Measurements from ENCODE around the gene RSPO1.
"Not testable (repeated sequence)": the region's sequence is repeated elsewhere in the genome, so short reads cannot be mapped to it uniquely, and the experiment has no call there.

The RSPO1 gene

DNA sequence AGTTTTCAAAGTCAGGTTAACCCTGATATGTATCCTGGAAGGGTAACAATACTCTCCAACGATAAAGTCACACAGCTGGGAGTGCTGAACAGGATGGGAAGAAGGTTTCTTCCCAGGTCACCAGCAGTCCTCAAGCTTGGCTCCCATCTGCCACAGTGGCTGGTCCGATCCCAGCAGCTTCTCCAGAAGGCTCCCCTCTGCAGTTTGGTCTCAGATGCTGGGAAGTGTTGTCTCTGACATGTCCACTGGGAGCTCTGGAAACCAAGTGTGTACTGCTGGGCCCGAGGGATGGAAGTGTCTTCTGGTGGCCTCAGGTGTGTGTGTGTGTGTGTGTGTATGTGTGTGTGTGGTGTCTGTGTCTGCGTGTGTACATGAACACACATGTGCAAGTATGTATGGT, 22.5 kb downstream of the RSPO1 start:
- no peak for DNase-seq

DNA sequence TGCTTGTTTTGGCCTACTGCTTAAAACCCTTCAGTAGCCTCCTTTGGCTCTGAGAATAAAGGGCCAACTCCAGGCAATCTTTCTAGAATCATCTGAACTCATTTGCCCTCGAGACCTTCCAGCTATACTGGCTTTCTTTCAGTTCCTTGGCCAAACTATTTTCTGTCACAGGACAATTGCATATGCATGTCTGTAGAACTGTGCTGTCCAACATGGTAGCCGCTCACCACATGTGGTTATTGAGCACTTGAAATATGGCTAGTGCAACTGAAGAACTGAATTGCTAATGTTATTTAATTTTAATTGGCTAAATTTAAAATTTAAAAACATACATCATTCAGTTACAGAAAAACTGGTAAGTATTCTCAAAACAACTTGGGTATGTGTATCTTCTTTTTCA, 24.7 kb downstream of the RSPO1 start:
- no peak for DNase-seq

DNA sequence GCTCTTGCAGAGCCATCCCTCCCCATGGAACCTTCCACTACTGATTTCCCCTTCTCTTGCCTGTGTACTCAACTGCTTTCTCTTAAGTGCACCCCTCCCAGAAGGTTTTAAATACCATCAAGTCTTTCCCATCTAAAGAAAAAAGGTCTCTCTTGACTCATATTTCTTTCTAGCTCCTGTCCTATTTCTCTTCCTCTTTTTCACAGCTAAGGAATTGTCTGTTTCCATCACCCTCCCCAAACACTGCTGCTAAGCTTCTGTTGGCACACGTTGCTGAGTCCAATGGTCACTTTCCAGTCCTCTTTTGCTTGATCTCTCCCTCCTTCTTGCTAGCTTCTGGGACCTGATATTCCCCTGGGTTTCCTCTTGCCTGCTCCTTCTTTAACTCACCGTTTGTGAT, 25.7 kb downstream of the RSPO1 start:
- DNase-seq: no peak

DNA sequence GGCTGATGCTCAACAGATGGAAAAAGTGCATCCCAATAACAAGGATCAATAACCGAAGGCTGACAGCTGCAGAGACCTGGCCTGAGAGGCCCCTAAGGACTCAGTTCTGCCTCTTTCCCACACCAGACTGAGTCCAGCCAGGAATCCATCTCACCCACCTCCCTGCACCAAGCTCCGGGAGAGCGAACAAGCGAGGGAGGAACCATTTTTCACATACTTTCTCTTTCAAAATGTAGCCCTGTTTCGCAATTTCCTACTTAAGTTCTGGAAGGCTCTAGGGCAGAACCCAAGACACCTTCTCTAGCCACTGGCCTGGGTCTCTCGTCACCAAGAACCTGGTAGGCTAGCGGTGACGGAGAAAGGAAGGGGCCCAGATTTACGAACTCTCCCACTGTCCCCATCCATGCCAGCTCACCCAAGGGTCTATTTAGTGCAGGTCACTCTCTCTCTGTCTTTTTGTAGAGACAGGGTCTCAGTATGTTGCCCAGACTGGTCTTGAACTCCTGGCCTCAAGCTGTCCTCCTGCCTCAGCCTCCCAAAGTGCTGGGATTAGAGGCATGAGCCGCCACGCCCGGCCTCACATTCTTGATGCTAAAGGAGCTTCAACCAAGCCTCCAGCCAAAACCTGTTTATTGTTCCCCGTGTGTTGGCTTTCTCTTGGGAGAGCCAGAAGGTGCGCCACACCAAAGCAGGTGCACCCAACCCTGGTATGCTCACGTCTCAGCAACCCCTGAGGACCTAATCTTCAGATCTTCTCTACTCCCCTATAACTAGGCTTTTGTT, 28.0 kb downstream of the RSPO1 start:
- DNase-seq: no peak

DNA sequence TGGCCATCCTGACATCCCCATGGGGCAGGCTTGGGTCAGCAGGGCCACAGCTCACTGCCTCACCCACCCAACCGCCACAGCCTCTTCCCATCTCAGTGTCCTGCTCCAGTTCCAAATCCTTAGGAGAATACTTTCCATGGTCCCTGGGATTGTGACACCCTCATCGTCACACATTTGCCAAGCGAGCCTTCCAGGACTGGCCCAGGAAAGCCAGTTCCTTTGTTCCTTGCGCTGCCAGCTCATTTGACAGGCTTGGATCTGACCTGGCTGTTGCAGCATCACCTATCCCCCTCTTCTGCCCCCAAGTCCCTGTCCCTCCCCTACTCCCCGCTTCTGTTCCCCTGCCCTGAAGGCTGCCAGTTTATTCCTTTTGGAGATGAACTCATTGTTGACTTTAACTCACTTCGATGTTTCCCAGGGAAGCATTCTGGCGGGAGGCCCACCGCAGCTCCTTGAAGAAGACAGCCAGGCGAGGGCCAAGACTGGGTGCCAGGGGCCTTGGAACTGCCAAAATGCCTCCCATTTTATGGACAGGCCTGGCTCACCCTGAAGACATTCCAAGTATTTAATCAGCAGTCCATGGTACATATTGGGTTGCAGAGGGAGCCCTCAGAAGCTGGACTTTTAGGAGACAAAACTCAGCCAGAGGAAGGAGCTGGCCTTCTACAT, 28.8 kb downstream of the RSPO1 start:
- no peak for DNase-seq

DNA sequence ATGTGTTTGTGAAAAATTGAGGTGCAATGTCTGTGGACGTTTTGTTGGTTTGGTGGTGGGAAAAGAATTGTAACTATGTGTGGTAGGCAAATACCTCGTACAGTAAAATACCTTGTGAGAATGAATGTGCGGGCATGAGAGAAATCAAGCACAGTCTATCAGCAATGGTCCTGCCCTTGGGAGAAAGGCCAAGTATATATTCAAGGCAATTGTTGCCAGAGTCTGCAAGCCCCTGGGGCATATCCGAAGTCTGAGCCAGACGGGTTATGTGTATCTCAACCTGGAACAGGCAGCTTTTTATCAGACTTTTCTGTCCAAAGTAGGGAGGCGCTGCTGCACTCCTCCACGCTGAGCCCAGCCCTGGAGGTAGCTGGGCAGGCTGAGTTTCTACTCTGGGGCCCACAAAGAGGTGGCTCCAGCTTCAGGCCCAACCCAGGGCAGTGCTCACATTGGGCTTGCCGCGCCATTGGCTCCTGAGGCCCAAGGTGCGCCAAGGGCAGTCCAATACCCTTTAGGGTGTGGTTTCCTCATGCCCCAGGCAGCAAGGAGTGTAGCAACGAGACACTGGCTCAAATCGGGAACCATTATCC, 29.5 kb downstream of the RSPO1 start:
- no peak for DNase-seq

DNA sequence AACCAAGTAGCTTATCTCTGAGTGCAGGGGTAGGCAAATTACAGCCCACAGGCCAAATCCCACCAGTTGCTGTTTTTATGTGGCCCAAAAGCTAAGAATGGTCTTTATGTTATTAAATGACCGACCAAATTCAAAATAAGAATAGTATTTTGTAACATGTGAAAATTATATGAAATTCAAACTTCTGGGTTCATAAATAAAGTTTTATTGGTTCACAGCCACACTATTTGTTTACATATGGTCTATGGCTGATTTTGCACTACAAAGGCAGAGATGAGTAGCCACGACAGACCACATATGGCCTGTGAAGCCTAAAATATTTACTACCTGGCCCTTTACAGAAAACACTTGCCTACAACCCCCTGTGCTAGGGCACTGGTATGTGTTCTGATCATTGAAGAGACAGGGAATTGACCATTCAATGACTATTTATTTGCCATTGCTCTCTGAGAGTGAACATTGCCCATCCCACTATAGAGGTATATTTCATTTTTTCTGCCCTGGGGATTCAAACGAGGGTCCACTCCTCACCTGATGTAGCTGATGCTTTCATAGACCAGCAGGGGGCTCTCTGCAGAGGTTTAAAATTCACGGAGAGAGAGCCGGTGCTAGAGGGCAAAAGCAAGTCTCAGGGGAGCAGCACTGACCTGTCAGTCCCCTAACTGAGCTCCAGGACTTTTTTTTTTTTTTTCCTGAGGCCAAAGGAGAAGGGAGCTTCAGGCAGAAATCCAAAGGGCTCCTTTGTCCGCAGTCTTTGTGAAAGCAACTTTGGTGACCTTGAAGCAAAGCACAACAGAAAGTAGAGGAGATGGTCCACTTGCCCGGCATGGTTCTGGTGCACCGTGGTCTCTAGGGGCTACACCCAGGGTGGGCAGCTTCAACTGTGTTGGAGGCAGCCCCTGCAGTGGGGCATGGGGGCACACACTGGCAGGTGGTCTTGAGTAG, 31.7 kb downstream of the RSPO1 start:
- DNase-seq: no peak

DNA sequence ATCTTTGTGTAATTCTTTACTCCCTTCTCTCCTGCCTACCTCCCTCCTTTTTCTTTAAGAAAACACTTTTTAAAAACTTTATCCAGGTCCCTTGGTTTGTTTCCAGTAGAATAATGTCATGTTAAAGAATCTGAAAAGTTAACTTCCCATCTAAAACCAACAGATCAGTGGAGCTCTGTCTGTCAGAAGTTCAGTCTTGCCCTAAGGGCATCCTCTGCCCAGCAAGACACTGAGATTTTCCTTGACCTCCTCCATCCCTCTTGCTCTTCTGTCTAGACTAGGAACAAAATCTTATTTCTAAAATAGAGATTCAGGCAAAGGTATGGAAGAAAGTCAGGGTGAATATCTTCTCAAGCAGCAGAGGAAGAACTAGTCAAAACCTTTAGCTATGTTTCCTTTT, 33.3 kb downstream of the RSPO1 start:
- no peak for DNase-seq

DNA sequence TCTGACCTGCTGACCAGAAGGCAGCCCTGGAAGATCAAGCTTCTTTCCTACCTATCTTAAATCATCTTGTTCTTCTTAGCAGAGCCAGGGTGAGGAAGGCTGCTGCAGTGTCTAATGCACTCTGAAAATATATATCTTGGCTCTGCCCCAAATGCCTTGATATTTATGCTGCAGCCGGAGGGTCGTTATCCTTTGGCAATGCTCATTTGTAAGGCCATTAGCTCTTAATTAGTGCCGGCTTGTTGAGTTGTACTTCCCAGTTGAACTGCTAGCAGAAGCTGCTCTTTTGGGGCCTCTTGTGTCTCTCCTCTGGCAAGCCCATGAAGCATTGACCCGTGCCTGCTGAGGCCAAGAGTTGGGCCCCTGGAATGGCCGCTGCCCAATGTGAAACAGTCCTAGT, 34.8 kb downstream of the RSPO1 start:
- no peak for DNase-seq

DNA sequence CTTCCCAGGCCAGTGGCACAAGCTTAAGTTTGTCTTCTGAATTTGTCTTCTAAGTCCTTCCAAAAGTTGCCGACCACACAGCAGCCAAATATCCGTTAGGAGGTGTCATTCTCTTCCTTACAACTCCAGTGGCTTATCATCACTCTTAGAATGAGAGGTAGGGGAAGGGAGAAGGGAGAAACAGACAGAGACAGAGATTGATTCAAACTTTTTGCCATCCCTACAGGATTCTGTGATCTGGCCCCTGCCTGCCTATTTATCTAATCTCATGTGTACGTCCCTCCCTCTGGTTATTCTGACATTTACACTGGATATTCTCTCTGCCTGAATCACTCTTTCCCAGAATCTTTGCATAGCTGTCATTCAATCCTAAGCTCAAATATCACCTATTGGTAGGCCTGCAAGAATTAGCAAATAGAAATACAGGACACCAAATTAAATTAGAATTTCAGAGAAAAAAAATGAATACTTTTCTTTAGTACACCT, 38.5 kb downstream of the RSPO1 start:
- no peak for DNase-seq

DNA sequence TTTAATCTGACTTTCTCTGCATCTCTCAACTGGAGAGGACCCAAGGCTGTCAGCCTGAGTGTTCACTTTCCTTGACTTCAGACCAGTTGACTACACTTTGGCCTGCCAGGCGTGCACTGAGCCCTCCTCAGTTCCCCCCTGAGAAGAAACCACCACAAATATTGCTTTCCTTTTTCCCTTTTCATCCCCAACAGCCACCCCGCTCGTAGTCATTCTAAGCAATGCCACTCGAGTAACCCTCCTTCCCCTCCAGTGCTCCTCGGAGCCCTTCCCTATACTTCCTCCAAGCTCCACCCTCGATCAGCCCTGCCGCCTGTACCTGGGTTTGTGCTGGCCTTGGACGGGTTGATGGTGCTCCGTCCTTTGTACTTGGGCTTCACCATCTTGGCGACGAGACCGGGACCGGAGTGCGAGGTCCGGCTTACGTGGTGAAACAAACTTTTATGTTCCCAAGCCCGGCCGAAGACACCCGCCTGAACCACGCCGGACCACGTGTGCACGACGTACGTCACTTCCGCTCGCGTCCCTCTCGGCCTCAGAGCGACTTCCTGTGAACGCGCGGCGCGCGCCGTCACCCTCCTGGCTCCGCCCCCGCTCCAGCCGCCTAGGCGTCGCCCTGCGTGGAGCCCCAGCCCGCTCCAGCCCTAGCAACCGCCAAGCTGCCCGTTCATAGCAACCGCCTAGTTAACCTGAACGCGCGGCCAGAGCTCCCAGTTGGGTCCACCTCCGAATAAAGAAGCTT, 39.1 kb downstream of the RSPO1 start, which contains the start of gene GNL2:
GNL2 (minus strand) TSS at position 498 of the 742 bp plus-strand sequence; CDS start at position 383, 115 bp downstream.
- peak; percentile 90 to 93 for DNase-seq

DNA sequence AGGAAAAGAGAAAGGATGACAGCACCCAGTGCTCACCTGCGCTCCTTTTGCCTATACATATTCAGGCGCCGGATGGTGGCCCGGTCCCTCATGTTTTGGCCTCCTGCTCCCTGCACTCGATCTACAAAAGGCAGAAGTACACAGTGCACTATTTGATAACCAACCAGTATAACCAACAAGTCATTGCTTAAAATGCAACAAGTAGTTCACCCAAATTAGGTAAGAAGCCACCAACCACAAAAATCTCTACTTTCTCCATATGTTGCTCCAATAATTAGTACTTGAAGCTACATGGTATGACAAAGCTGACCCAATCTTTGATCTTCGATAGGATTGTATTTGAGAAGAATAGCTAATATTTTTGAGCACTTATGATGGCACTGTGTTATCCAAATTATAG, 41.0 kb downstream of the RSPO1 start:
- DNase-seq: no peak

DNA sequence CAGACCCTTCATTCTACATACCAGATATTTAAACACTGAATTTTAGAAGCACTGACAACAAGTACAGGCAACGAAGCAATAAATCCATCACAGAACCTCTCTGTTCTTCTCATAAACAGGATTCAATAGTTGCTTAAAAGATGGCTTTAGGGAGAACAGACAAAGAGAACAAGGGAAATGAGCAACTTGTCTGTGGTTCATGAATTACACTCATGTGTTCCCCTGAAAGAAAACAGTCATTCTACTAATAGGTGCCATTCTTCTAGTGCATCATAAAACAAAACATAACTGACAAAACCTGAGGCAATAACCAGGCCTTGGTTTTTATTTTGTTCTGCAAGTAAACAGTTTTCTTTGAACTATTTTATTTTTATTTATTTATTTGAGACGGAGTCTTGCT, 45.8 kb downstream of the RSPO1 start:
- DNase-seq: no peak

DNA sequence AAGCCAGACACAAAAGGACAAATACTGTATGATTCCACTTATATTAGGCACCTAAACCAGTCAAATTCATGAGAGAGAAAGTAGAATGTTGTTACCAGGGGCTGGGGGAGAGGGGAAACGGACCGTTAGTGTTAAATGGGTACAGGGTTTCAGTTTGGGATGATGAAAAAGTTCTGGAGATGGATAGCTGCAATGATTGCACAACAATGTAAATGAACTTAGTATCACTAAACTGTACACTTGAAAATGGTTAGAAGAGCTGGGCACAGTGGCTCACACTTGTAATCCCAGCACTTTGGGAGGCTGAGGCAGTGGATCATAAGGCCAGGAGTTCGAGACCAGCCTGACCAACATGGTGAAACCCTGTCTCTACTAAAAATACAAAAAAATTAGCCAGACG, 50.1 kb downstream of the RSPO1 start:
- DNase-seq: not testable (repeated sequence)

DNA sequence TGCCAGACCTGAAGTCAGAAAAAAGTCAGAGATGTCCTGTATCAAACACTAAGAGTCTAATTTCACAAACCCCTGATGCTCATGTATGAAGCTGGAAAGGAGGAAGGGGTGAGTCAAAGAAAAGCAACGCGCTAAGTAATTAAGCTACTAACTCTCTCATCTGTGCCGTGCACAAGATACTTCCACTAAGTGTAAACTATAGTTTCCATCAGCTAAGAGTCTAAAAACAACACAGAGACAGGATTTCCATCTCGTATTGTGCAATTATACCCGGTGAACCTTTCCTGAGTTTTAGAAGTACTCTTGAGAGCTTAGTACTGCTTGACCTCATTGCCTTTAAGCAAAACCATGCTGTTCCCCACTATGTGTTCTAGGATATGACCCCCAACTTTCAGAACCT, 59.0 kb downstream of the RSPO1 start:
- no peak for DNase-seq

DNA sequence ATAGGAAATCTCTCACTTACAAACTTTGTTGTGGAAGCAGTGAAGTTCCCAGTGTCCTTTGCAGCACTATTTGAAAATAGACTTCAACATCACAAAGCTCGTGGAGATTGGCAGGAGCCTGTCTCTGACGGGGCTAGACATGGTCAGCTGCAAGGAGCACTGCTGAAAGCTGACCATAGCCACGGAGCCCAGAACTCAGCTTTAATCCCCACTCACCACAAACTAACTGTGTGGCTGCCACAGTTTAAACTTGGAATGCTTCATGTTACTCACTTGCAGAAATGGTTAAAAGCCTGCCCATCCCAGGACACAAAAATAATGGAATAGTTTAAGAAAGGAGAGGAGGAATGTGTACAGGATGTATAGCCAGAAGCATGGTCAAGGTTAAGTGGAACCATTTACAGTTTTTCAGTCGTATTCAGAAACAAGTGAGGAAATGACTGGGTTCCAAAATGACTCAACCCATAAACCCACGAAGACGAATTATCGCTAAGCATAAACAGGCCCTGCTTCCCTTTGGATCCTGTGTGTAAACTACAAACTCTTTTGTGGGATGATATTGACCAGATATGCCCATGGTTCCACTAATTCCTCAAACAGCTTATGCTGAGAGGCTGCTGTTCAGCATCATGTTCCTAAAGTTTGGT, 59.7 kb downstream of the RSPO1 start:
- DNase-seq: no peak

DNA sequence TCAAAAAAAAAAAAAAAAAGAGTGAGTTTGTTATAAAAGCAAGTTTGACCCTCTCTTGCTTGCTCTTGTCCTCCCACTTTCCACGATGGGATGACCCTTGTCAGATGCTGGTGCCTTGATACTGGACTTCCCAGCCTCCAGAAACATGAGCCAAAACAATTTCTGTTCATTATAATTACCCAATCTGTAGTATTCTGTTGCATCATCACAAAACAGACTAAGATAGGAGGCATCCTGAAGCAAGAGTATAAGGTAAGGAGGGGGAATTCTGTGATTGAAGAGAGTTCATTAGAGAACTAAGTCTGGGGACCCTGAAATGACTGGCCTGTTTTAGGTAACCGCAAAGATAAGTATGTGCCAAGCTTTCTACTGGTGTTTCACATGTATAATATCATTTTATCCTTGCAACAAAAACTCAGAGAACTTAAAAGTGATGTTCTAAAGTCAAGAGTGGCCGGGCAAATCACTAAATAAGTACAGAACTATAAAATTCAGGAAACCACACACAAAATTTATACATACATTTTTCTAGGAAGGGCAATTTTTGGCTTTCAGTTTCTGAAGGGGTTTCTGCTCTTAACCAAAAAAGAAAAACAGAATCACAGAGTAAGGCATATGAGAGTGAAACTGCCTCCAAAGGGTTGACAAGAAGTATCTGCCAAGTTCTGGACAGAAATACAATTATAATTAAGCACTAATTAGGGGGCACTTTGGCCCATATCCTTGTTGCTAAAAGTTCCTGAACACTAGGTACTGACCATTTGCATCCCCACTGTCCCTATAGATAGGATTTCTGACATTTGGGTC, 64.0 kb downstream of the RSPO1 start:
- no peak for DNase-seq

DNA sequence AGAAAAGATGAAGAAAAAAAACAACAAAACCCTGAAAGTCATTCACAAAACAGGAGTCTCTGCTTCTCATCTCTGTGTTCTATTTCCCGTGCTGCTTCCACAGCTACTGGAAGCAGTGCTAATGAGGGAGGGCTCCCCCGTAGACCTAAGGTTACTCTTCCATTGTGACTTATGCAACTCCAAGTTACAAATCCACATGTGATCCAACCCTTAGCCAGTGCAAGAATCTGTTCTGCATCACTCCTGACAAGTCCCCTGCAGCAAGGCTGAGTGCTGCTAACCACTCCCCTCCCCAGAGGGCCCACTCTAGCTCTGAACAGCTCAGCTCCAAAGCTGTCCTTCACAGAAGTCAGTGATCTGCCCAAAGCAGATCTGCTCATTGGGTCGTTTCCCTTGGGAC, 67.7 kb downstream of the RSPO1 start:
- DNase-seq: no peak

DNA sequence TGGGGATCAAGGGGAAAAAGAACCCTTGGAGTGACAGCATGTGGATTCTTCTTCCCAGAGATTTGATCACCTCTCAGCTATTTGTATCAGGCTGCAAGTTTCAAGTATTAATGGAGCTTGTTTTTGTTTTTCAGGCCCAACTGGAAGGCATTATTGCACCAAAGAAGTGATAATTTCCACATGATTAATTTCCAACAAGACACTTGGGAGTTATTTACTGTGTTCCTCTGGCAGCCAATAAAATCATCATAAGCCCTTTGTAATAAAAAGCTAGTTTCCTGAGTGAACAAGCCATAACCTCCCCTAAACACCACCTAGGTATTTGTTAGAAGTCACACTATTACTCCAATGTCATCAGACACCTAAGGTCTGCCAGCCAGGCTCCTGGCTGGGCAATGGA, 69.8 kb downstream of the RSPO1 start:
- no peak for DNase-seq

DNA sequence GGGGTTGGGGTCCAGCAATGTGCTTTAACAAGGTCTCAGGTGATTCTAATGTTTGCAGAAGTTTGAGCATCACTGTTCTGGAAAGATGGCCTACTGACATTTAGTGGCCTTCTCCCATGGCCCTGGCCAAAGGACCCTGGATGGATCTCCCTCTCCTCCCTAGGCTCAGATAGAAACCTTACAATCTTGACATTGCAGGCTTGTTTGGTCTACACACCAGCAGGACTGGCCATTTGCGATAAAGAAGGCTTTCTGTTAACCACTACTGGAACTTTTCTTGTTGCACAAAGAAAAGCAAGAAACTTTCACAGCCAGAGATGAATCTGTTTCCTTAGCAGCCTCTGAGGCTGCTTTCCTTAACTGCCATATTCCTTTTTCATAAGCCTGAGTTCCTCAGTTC, 71.7 kb downstream of the RSPO1 start:
- no peak for DNase-seq
